Astrocyte of the hippocampus (primary cell): Measurements from ENCODE around the gene PIP5K1B.

ENCODE experiments used
- DNase-seq: peaks from one replicate; pipeline ENCODE4 v3.0.0; 2011; ENCODE audit warnings: low read depth, low spot score

The PIP5K1B gene

GRCh38 chr9:68738358-68738757, 33.3 kb downstream of the PIP5K1B start:
- DNase-seq = no peak

- DNase-seq = no peak
Observed at GRCh38 chr9:68739621-68740174, 34.7 kb downstream of the PIP5K1B start.

- no peak for DNase-seq
Observed at GRCh38 chr9:68740561-68740960, 35.5 kb downstream of the PIP5K1B start.

- DNase-seq = no peak
Observed at GRCh38 chr9:68741234-68741633, 36.2 kb downstream of the PIP5K1B start.

- DNase-seq = no peak
Observed at GRCh38 chr9:68741704-68742332, 36.8 kb downstream of the PIP5K1B start.

- DNase-seq = no peak
Observed at GRCh38 chr9:68742333-68742730, 37.3 kb downstream of the PIP5K1B start.

GRCh38 chr9:68744426-68744825, 39.4 kb downstream of the PIP5K1B start:
- DNase-seq = no peak

- no peak for DNase-seq
Observed at GRCh38 chr9:68746525-68746924, 41.5 kb downstream of the PIP5K1B start.

GRCh38 chr9:68747043-68747533, 42.0 kb downstream of the PIP5K1B start:
- DNase-seq = no peak

GRCh38 chr9:68749135-68749534, 44.1 kb downstream of the PIP5K1B start:
- DNase-seq = no peak

- no peak for DNase-seq
Observed at GRCh38 chr9:68749579-68750159, 44.6 kb downstream of the PIP5K1B start.

- peak; percentile 1 for DNase-seq
Observed at GRCh38 chr9:68750255-68750654, 45.2 kb downstream of the PIP5K1B start.

- DNase-seq = peak; percentile 12
Observed at GRCh38 chr9:68750786-68751185, 45.7 kb downstream of the PIP5K1B start.

- DNase-seq = no peak
Observed at GRCh38 chr9:68751556-68751955, 46.5 kb downstream of the PIP5K1B start.

- no peak for DNase-seq
Observed at GRCh38 chr9:68755051-68755450, 50.0 kb downstream of the PIP5K1B start.

GRCh38 chr9:68755752-68756151, 50.7 kb downstream of the PIP5K1B start:
- no peak for DNase-seq

- DNase-seq = no peak
Observed at GRCh38 chr9:68759981-68760673, 55.1 kb downstream of the PIP5K1B start.

- DNase-seq = no peak
Observed at GRCh38 chr9:68760674-68761333, 55.8 kb downstream of the PIP5K1B start.

GRCh38 chr9:68762570-68762969, 57.5 kb downstream of the PIP5K1B start:
- DNase-seq = no peak

- DNase-seq = no peak
Observed at GRCh38 chr9:68763104-68763503, 58.1 kb downstream of the PIP5K1B start.

GRCh38 chr9:68768619-68769018, 63.6 kb downstream of the PIP5K1B start:
- DNase-seq = no peak

GRCh38 chr9:68769852-68770251, 64.8 kb downstream of the PIP5K1B start:
- DNase-seq = no peak
